GM19099 (cell line): ENCODE results near the gene NRG2.

Experiments
- POLR2A ChIP-seq: IDR thresholded peaks from 3 replicates; pipeline ENCODE4 v1.6.1; 2011; ENCODE audit warnings: low read depth; ENCODE audit not compliant: insufficient read length; ENCODE audit errors: extremely low read depth

The NRG2 gene

GRCh38 chr5:140024928-140025327, 18.2 kb downstream of the NRG2 start:
- TF ChIP-seq POLR2A = no peak

- TF ChIP-seq POLR2A = no peak
Measured at GRCh38 chr5:140023611-140024191, 19.4 kb downstream of the NRG2 start.

- TF ChIP-seq POLR2A = no peak
Measured at GRCh38 chr5:140020601-140021177, 22.4 kb downstream of the NRG2 start.

GRCh38 chr5:140018920-140019644, 24.0 kb downstream of the NRG2 start:
- TF ChIP-seq POLR2A = no peak

GRCh38 chr5:140018517-140018916, 24.6 kb downstream of the NRG2 start:
- no peak for TF ChIP-seq POLR2A

- no peak for TF ChIP-seq POLR2A
Measured at GRCh38 chr5:140018096-140018481, 25.0 kb downstream of the NRG2 start.

GRCh38 chr5:140017397-140018095, 25.6 kb downstream of the NRG2 start:
- no peak for TF ChIP-seq POLR2A

- no peak for TF ChIP-seq POLR2A
Measured at GRCh38 chr5:140015706-140016105, 27.4 kb downstream of the NRG2 start.

- TF ChIP-seq POLR2A = no peak
Measured at GRCh38 chr5:140014751-140015150, 28.3 kb downstream of the NRG2 start.

- no peak for TF ChIP-seq POLR2A
Measured at GRCh38 chr5:140013536-140013935, 29.6 kb downstream of the NRG2 start.

GRCh38 chr5:140012443-140012842, 30.7 kb downstream of the NRG2 start:
- TF ChIP-seq POLR2A = no peak

GRCh38 chr5:140011297-140011802, 31.7 kb downstream of the NRG2 start:
- no peak for TF ChIP-seq POLR2A

- TF ChIP-seq POLR2A = no peak
Measured at GRCh38 chr5:140010798-140011197, 32.3 kb downstream of the NRG2 start.

GRCh38 chr5:140007311-140007710, 35.8 kb downstream of the NRG2 start:
- TF ChIP-seq POLR2A = no peak

GRCh38 chr5:140005145-140005591, 37.9 kb downstream of the NRG2 start:
- TF ChIP-seq POLR2A = no peak
